HG02623 (cell line): ENCODE data around the gene RELN.
"Not testable (repeated sequence)": the region's sequence is repeated elsewhere in the genome, so short reads cannot be mapped to it uniquely, and the experiment has no call there.

Source experiments
- ATAC-seq: cut with Tn5 transposase; IDR thresholded peaks from one replicate; pipeline ENCODE4 v1.9.1; 2021; ENCODE audit warnings: moderate library complexity; ENCODE audit not compliant: unreplicated experiment

The RELN gene

DNA sequence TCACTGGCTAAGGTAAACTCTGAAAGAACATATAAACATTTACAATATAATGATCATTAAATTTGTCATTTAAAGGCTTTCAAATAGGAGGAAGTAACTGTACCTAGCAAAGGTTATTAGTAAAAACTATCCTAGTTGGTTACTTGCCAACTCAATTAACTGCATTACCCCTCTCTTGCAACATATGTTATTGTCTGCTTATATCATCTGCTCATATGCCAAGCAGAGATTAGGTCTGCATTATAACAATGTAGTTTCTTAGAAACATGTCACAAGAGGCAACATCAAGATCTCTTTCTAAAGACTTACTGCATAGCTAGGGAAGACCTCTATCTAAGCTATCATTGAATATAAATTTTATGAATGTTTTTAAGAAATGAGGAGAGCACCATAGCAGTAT is 132.5 kb downstream of the RELN start:
- ATAC-seq: no peak

DNA sequence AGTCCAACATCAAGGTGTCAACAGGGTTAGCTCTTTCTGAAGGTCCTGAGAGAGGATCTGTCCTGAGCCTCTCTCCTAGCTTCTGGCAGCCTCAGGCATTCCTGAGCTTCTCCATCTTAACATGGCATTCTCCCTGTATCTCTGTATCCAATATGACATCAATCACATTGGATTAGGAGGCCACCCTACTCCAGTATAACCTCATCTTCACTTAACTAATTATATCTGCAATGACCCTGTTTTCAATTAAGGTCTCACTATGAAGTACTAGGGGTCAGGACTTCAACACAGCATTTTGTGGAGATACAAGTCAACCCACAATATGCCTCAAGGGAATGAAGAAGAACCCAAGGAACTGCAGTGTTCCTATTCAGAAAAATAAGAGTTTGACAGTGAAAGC is 133.8 kb downstream of the RELN start:
- no peak for ATAC-seq

DNA sequence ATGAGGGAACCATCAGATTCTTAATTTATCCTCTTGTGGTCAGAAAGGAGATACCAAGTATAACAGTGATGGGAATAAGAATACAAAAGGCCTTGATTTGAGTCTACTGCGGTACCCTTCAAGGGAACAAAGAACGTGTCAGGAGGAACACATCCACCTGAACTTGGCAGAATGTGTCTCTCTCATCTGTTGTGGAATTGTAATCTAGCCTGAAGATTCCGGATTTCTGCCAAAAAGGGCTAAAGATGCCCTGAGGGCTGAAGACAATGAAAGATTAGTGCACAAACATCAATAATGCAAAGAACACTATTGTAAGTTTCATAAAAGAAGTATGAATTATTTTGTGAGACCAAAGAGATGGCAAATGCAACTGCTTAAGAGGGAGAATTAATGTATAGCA is 134.8 kb downstream of the RELN start:
- no peak for ATAC-seq

DNA sequence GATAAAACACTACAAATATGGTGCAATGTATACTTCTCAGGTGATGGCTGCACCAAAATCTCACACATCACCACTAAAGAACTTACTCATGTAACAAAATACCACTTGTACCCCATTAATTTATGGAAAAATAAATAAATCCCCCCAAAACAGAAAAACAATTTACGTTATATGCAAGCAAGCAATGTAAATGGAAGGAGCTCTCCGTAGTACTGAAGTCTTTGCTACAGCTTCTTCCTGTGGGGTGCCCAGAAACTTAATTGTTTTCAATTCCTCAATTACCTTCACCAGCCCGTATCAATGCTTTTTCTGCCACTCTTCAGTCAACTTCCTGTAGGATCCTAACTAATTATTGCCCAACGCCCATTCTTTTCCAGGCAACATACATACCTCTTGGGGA is 138.1 kb downstream of the RELN start:
- ATAC-seq: no peak

DNA sequence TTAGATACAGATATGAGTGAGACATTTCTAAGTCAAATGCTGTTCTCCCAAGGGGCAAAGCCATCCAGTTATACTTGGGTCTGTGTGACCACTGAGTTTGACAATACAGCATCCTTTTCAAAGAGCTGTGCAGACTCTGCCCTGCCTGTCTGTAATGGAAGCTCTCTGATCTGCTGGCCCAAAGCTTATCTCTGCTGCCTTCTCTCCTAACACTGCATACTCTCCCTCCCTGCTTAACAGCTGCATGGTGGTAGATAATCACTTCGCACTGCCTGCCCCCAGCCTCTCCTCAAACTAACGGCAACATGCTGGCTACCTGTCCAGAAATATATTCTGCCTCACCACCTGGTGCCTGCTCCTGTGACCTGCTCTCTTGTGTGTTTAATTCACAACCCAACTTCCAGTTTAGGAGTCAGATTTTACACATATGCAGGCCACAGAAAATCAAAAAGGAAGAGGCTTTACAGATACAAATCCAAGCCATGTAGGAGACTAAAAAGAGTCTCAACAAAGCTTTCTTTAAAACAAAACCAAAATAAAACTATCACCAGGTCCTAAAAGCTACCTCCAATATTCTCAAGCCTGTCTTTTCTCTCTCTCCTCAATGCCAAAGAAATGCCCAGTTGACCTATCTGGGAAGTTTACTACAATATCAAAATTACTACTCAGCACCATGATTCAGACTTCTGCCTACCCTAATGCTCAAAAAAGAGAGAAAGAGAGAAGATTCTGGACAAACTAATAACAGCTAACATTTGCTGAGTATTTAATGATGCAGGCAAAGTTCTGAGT is 145.6 kb downstream of the RELN start:
- ATAC-seq: no peak

DNA sequence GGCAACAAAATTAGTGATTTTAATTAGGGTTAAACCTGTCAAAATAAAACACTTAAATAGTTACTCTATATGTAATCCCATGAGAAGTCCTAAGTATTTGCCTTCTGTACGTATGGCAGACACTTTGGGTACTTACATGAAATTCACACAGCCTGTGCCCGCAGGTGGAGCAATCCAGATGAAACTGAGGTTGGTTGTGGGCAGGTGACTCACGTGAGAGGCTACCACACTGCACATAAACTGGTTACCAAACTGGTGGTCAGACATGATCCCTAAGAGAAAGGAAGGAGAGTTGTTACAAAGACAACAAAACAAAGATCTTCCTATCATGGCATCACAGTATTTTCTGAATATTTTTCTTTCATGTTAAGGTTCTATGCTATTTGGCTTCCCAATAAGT is 156.1 kb downstream of the RELN start:
- ATAC-seq: no peak

DNA sequence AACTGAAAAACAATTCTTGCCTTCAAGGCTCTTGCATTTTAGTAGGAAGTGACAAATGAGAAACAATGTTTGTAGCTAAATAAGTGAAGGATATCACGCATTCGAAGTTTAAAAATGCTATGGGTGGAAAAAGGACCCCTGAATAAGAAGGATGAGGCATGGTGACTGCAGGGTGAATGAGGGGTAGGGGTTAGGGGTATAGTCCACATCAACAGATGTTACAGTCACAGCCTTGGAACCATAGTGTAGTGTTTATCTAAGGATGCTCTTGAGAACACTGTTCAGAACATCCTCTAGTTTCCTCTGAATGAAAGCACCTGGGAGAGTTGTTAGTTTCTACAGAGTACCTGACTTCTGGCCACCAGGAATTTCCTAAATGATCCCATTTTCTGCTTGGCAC is 157.0 kb downstream of the RELN start:
- no peak for ATAC-seq

DNA sequence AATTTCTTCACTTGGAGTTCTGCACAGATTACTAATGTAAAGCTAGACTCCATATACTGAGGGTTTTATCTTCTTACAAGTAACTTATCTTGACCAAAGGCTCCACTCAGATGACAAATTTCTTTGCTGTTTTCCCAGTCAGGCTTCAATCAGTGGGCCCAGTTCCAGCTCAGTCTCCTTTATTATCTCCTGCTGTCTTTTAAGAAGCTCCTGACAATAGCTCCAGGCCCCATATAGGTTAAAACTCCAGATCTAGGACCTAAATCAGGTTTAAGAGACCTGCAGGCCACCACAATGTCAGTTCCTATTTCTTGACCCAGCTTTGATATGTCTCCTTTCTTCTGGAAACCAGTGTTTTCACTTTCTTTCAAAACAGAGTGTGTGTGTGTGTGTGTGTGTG is 165.2 kb downstream of the RELN start:
- ATAC-seq: no peak

DNA sequence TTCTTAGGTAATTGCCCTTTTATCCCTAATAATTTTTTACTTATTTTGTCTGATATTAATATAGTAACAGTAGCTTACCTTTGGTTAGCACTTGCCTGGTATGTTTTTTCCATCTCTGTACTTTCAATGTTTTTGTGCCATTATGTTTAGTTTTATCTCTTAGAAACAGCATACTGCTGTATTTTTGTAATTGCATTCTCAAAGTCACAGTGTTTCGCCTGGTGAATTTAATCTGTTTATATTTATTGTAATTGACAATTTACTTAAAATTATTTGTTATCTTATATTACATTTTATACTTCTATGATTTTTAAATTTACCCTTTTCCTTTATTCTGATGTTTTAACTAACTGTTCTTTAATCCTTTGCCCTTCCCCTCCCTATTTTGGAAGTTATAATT is 166.4 kb downstream of the RELN start:
- no peak for ATAC-seq

DNA sequence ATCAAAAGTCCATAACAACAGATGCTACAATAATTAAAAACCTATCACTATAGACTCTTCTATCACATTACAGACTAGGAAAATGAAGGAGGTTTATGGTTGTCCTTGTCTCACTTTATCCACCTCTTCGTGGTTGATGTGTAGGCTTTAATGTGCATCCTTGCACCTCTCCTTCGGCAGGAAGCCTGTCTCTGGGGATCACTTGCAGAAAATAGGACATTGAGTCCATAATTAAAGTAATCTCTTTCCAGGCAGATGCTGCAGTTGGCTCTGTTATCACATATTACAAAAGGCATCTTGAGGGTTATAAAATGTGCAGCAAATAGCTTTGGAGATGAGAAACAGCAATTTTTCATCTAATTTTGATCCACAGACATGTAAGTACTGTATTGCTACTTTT is 168.4 kb downstream of the RELN start:
- ATAC-seq: no peak

DNA sequence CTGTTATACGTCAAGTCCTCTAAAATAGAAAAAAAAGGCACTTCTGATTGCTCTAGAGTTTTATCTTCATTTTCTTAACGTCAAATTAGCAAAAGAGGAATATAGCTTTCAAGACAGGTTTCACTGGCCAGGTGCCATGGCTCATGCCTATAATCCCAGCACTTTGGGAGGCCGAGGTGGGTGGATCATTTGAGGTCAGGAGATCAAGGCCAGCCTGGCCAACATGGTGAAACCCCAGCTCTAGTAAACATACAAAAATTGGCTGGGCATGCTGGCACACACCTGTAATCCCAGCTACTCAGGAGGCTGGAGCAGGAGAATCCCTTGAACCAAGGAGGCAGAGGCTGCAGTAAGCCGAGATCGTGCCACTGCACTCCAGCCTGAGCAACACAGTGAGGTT is 173.5 kb downstream of the RELN start:
- not testable (repeated sequence) for ATAC-seq

DNA sequence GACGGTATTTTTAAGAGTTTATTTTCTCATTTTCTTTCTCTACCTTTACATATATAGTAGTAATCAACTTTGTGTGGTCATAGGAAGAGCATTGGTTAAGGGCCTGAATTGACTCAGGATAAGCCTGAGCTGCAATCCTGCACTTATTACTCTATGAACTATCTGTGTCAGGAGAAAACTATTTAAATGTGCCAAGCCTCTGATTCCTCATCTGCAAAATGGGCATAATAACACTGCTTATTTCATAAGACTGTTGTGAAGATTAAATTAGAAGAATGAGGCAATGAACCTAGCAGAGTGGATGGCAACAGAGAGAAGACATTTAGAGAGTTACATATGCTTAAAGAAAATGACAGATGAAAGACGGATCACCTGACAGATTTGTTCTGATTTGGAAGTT is 175.5 kb downstream of the RELN start:
- no peak for ATAC-seq

DNA sequence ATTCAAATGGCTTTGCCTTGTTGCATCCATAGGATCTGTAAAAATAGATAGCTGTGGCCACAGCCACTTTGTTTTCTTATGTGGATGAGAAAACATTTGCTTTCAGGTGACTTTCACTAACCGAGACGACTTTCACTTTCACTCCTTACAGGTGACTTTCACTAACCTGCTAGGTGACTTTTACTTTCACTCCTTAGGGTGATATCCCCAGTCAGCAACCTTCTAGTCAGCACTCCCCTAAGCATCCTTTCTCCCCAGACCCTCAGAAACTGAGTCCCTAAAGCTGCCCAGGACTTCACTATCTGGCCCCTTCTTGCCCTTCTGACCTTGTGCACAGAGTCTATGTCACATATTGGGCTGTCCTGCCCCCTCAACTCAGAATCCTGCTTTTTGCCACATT is 177.5 kb downstream of the RELN start:
- peak; percentile 62 for ATAC-seq

DNA sequence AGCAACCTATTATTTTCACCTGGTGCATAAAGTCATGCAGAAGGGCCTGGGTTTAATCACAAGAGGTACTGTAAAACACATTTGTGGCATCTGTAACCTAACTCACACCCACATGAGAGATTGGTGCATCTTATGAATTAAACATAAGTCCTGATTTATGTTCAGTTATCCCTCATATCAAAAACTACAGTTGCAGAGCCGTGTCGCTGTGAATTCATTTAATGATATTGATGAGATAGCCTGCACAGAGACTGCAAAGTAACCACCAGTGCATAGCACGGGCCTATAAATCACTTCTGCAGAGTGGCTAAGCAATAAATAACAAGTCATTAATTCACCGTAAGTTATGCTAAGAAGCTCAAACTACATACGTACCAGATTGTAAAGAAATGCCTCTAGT is 178.2 kb downstream of the RELN start:
- no peak for ATAC-seq

DNA sequence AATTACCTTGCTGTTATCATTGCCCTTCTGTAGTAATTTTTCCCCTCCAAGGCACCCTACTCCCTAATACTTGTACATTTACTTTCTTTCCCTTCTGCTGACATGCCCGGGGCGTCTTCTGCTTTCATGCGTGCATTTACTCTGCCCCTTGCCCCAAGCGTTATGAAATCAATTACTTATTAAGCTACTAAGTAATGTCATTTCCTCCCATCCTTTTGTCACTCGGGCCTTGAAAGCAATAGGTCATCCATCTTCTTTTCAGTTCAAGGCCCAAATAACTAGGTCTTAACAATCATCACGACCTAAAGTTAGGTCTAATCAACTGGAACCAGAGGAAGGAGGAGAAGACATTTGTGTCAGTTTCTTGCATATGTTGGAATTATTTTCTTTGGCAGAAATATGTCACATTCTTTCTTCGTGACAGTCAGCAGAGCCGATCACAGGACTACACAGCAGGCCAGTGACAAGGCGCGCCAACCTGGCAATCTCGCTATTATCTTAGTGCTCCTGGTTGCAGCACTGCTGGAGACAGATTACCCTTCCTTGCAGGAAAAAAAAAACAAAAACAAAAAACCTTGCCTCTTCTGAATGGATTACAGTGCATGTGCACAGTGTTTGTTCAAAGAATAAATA is 179.2 kb downstream of the RELN start:
- no peak for ATAC-seq

DNA sequence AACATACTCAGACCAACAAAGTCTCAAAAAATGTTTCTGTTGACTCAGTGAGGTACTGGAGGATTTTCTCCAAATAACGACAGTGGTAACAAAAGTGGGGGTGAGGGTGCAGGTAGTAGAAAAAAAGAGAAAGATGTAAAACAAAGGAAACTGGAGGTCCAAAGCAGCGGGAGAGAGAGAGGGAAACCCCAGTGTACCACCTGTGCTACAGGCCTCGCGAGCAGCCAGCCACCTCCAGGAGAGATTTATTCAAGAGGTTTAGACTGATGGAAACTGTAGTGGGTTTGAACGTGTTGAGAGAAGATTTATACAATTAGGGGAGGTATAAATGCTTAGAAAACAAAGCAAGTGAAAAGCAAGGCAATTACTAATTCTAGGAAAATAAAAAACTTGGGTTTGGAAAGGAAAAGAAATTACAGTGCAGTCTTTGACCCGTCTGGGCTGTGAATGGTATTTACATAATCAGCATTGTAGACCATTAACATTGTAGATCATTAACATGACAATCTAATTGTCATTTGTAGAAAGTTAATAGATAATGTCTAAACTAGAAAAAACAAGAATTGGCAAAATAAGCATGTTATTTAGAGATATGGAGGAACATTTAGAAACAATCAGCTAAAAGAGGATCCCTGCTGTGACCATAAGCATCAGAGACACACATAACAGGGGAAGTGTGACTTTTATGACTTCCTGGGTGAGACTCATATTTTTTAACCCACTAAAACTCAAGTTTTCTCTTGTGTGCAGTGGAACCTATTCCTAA is 180.0 kb downstream of the RELN start:
- no peak for ATAC-seq

DNA sequence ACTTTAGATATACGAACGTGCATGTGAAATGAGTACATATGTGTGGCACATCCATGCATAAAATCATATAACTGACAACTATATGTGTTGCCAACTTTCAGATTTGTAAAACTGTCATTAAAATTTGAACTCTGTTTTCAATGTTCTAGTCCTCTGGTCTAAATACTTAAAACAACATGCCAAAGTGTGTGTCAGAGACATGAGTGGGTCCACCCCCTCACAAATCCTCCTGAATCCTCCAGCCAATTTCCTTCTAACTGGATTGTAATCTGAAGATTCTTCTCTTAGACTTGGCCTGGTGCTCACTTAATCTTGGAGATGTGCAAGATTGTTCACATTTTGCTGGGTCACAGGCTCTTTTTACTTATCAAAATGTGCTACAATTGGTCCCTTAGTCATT is 184.1 kb downstream of the RELN start:
- no peak for ATAC-seq

DNA sequence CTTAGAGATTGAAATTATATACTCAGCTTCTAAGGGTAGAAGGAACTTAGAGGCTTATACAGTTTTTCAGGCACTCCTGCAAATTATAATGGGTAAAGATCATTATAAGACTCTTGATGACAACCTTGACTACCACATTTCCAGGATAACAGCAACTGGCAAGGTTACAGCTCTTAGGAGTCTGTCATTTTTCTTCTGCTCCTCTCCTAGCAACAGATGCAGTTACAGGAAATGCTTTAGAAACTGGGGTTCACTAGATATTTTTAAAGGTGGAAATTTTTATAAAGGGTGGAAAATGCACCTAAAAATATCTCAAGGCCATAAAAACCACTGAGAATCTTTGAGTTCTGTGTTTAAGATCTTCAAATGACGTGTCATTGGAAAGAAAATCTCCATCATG is 185.8 kb downstream of the RELN start:
- ATAC-seq: no peak

DNA sequence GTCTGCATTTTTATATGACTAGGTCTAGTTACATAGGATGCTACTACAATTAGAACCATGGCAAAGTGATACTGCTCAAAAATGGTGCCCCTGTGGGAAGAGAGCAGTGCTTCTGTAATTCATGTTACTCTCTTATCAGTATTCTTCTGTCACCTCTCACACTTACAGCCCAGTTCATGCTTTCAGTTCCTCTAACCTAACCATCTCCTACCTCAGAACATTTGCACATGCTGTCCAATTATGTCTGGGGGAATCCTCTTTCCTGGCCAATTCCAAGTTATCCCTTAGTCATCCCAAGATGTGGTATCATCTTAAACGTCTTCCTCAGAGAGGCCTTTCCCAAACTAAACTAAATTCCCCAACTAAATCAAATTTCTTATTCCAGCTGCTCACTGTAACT is 190.2 kb downstream of the RELN start:
- no peak for ATAC-seq

DNA sequence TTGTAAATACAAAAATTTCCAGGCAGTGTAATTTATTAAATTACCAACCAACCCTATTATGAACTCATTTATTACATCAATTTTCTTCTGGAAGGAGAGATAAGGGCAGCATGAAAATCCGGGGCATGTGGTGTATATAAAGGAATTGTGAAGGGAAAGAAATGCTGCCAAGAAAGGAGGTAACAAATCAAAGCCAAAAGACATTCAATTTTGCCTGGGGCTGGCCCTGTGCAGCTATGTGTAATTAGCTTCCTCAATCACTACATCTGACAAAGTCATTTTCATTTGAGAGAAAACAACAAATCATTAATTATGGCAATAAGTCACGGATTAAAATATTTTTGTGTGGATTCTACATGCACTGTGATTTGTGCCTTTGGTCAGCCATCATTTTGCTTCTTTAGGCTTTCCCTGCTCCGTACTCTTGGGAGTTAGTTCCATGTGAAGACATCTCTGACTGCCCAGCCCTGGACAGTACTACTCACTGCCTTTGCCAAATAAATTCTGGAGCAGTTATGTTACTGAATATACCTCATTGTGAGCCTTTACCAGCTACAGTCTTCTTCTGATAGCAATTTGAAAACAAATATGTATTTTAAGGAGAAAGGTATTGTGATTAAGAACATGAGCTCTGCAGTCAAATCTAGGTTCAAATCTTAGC is 191.7 kb downstream of the RELN start:
- ATAC-seq: no peak

DNA sequence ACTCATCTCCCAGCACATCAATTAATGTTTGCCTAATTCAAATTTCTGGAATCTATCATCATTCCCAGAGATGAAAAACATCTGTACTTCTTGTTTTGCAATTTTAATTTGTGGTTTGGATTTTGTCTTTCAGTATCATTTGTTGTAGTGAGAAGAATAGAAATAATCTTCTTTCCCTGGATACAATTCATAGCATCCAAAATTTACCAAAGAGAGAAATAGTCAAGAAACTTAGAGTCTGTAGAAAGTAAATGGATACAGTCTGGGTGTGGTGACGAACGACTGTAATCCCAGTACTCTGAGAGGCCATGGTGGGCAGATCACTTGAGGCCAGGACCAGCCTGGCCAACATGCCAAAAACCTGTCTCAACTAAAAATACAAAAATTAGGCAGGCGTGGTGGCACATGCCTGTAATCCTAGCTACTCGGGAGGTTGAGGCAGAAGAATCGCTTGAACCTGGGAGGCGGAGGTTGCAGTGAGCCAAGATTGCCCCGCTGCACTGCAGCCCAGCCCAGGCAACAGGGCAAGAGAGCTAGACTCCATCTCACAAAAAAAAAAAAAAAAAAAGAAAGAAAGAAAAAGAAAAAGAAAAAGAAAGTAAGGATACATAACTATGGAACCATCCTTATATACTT is 193.0 kb downstream of the RELN start:
- no peak for ATAC-seq
